Measurements from ENCODE around the gene DTX1. TPM values are rescaled to one million over a fixed set of nuclear protein-coding genes. Genes with fewer than 3 reads are reported as not detected.

DTX1 gene
- total RNA-seq, 1 experiment from 2014 or later, result not detected

- Histone ChIP-seq H3K27me3 (ENCODE audit: low read length) (peaks cover 6% of the 10 kb centered on the region; the same call in 1 of the 2 replicates), H3K4me2 (ENCODE audit: low read length) (no peak overlapping the region), H3K36me3 (ENCODE audit: low read depth, low read length) (no peaks in the 10 kb centered on the region), H3K79me2 (ENCODE audit: low read length) (no peaks in the 10 kb centered on the region), H4K20me1 (ENCODE audit: low read length) (no peaks in the 10 kb centered on the region), H3K27ac (ENCODE audit: low read length) (no peak overlapping the region), H3K9ac (ENCODE audit: low read length) (no peak overlapping the region), H3K4me3 (ENCODE audit: low read length) (no peak overlapping the region), H2AFZ (ENCODE audit: low read length) (no peak overlapping the region), H3K4me1 (ENCODE audit: insufficient read depth, low read length) (no peaks in the 10 kb centered on the region), H3F3A (ENCODE audit: low read length, unreplicated experiment) (no peaks in the 10 kb centered on the region), H3K9me3 (ENCODE audit: low read length) (0 out of 2 replicates have a peak, but pooled peaks cover 4% of the 10 kb centered on the region), H3K9me2 (replicated peaks; ENCODE audit: low read length) (no peaks in the 10 kb centered on the region)
- BruUV-seq (replicated peaks), result no TSS peak
- ATAC-seq, result no peak
- ChIA-PET POLR2A (ENCODE audit: unreplicated experiment) (no interaction called here), CTCF (no interaction called here)
- no peak for TF ChIP-seq EZH2phosphoT487 (IDR thresholded peaks at IDR 0.05; ENCODE audit: borderline replicate concordance, low read length)
- TF ChIP-seq CTCF (conservative IDR thresholded peaks at IDR 0.05; ENCODE audit: low read depth, low read length), result no peak
- intact Hi-C loops (cut with micrococcal nuclease), result no loop called here
- DNase-seq, result no peak
These were observed 61.6 kb downstream of the DTX1 start for GRCh38 chr12:113118142-113118541.

GRCh38 chr12:113119980-113120669, 63.6 kb downstream of the DTX1 start:
- Histone ChIP-seq H3K4me2 (ENCODE audit: low read length) (no peak overlapping the region), H3K4me3 (ENCODE audit: low read length) (no peak overlapping the region), H3K9me2 (replicated peaks; ENCODE audit: low read length) (no peaks in the 10 kb centered on the region), H4K20me1 (ENCODE audit: low read length) (no peaks in the 10 kb centered on the region), H3K9ac (ENCODE audit: low read length) (no peak overlapping the region), H3K9me3 (ENCODE audit: low read length) (0 out of 2 replicates have a peak, but pooled peaks cover 5% of the 10 kb centered on the region), H3K4me1 (ENCODE audit: insufficient read depth, low read length) (no peaks in the 10 kb centered on the region), H3K27me3 (ENCODE audit: low read length) (peaks cover 9% of the 10 kb centered on the region; the same call in 1 of the 2 replicates), H3K36me3 (ENCODE audit: low read depth, low read length) (no peaks in the 10 kb centered on the region), H3K79me2 (ENCODE audit: low read length) (no peaks in the 10 kb centered on the region), H3F3A (ENCODE audit: low read length, unreplicated experiment) (no peaks in the 10 kb centered on the region), H2AFZ (ENCODE audit: low read length) (no peak overlapping the region), H3K27ac (ENCODE audit: low read length) (no peak overlapping the region)
- DNase-seq (no peak), ATAC-seq (no peak)
- intact Hi-C loops (cut with micrococcal nuclease), result no loop called here
- ChIA-PET POLR2A (ENCODE audit: unreplicated experiment) (no interaction called here), CTCF (no interaction called here)
- BruUV-seq (replicated peaks), result no TSS peak
- TF ChIP-seq CTCF (conservative IDR thresholded peaks at IDR 0.05; ENCODE audit: low read depth, low read length) (no peak), EZH2phosphoT487 (IDR thresholded peaks at IDR 0.05; ENCODE audit: borderline replicate concordance, low read length) (no peak), EZH2 (IDR thresholded peaks at IDR 0.05; ENCODE audit: low read length, unreplicated experiment) (no peak)

GRCh38 chr12:113120670-113121370, 64.3 kb downstream of the DTX1 start:
- 0 out of 2 replicates have a peak, but pooled peaks have one; percentile 13 for ATAC-seq
- ChIA-PET CTCF (no interaction called here), POLR2A (ENCODE audit: unreplicated experiment) (interaction anchor here (0.6 to 0.7 kb wide), 2 partner anchors 22 to 126 kb away, joined by 3 to 4 read pairs; no protein-coding TSS in a partner anchor)
- Histone ChIP-seq H3K9me2 (replicated peaks; ENCODE audit: low read length) (no peaks in the 10 kb centered on the region), H3K27me3 (ENCODE audit: low read length) (peaks cover 9% of the 10 kb centered on the region; the same call in 1 of the 2 replicates), H3K9me3 (ENCODE audit: low read length) (0 out of 2 replicates have a peak, but pooled peaks cover 5% of the 10 kb centered on the region), H2AFZ (ENCODE audit: low read length) (no peak overlapping the region), H3F3A (ENCODE audit: low read length, unreplicated experiment) (no peaks in the 10 kb centered on the region), H3K4me2 (ENCODE audit: low read length) (no peak overlapping the region), H3K4me3 (ENCODE audit: low read length) (no peak overlapping the region), H3K36me3 (ENCODE audit: low read depth, low read length) (no peaks in the 10 kb centered on the region), H3K4me1 (ENCODE audit: insufficient read depth, low read length) (no peaks in the 10 kb centered on the region), H3K27ac (ENCODE audit: low read length) (no peak overlapping the region), H3K79me2 (ENCODE audit: low read length) (no peaks in the 10 kb centered on the region), H3K9ac (ENCODE audit: low read length) (no peak overlapping the region), H4K20me1 (ENCODE audit: low read length) (no peaks in the 10 kb centered on the region)
- intact Hi-C loops (cut with micrococcal nuclease), result no loop called here
- no TSS peak for BruUV-seq (replicated peaks)
- TF ChIP-seq EZH2phosphoT487 (IDR thresholded peaks at IDR 0.05; ENCODE audit: borderline replicate concordance, low read length), result no peak
- TF ChIP-seq EZH2 (IDR thresholded peaks at IDR 0.05; ENCODE audit: low read length, unreplicated experiment), result no peak
- TF ChIP-seq CTCF (conservative IDR thresholded peaks at IDR 0.05; ENCODE audit: low read depth, low read length), result no peak
- DNase-seq, result no peak

Measured in PC-3 (cell line).